ENCODE results near the gene KDM8.

Gene KDM8

DNA sequence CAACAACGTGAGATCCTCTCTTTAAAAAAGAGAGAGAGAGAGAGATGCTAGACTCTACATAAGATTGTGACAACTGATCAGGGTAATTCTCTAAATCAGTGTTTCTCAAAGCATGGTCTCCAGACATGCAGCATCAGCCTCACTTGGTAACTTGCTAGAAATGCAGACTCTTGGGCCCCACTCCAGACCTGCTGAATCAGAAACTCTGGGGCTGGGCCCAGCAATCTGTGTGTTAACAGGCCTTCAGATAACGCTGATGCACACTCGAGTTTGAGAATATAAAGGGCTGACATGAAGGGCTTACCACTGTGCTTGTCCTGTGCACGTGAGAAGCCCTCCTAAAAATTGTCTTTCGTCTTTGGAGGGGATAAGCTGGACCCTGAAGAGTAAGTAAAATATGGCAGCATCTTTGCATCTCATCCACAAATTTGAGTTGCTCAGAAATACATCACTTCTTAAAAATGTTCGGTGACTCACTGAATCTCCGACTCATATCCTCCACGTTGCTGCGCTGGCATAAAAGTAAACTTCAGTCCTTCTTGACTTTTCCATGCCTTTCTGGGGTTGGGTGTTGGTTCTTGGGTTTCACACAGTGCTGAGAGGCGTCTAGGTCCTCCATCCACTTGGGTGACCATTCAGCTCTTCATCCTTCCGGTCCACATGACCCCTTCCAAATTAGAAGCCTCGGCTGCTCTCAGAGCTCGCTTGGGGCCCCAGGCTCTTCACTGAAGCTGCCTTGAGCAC lies 26.1 kb upstream of the KDM8 start:
- Histone ChIP-seq H4K20me1 (ENCODE audit: insufficient read depth) (no peaks in the 10 kb centered on the region), H3K27me3 (ENCODE audit: insufficient read depth, low read depth) (no peaks in the 10 kb centered on the region), H3K36me3 (ENCODE audit: insufficient read depth) (no peaks in the 10 kb centered on the region), H3K9ac (no peak overlapping the region), H3K4me2 (no peak overlapping the region), H3K79me2 (ENCODE audit: insufficient read depth, low read depth) (no peaks in the 10 kb centered on the region), H3K27ac (no peak overlapping the region), H2AFZ (ENCODE audit: low read depth) (no peak overlapping the region), H3K4me1 (ENCODE audit: low read depth, poor library complexity, severe bottlenecking) (peaks cover 11% of the 10 kb centered on the region), H3K4me3 (IDR thresholded peaks at IDR 0.05; ENCODE audit: insufficient read depth, low read depth, low read length) (no peak overlapping the region)
- TF ChIP-seq, protein P1, sequence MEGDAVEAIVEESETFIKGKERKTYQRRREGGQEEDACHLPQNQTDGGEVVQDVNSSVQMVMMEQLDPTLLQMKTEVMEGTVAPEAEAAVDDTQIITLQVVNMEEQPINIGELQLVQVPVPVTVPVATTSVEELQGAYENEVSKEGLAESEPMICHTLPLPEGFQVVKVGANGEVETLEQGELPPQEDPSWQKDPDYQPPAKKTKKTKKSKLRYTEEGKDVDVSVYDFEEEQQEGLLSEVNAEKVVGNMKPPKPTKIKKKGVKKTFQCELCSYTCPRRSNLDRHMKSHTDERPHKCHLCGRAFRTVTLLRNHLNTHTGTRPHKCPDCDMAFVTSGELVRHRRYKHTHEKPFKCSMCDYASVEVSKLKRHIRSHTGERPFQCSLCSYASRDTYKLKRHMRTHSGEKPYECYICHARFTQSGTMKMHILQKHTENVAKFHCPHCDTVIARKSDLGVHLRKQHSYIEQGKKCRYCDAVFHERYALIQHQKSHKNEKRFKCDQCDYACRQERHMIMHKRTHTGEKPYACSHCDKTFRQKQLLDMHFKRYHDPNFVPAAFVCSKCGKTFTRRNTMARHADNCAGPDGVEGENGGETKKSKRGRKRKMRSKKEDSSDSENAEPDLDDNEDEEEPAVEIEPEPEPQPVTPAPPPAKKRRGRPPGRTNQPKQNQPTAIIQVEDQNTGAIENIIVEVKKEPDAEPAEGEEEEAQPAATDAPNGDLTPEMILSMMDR (conservative IDR thresholded peaks at IDR 0.05; ENCODE audit: low read depth, low read length), result no peak

DNA sequence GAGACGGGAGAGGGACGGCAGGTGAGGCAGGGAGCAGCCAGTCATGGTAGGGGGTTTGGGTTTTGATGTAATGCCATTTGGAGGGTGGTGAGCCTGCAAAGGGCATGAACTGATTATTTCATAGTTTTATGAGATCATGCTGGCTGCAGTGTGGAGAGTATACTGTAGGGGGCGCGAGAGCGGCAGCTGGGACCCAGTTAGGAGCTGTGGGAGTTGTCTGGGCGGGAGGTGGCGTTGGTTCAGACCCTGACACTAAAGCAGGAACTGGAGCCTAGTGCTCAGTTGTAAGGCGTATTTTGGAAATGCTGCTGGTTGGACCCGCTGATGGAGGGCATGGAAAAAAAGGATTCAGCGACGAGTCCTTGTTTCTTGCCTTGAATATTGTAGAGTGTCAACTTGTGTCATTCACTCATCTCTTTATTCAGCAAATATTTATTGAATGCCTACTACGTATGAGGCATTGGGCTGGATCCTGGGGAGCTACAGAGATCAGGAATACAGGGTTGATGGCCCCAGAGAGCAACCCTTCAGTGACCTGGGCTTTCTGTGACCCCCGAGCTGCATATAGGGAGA lies 23.7 kb upstream of the KDM8 start:
- Histone ChIP-seq H4K20me1 (ENCODE audit: insufficient read depth) (no peaks in the 10 kb centered on the region), H3K36me3 (ENCODE audit: insufficient read depth) (no peaks in the 10 kb centered on the region), H3K27me3 (ENCODE audit: insufficient read depth, low read depth) (no peaks in the 10 kb centered on the region), H3K27ac (no peak overlapping the region), H3K4me3 (IDR thresholded peaks at IDR 0.05; ENCODE audit: insufficient read depth, low read depth, low read length) (no peak overlapping the region), H3K4me1 (ENCODE audit: low read depth, poor library complexity, severe bottlenecking) (peaks cover 11% of the 10 kb centered on the region), H3K79me2 (ENCODE audit: insufficient read depth, low read depth) (no peaks in the 10 kb centered on the region), H2AFZ (ENCODE audit: low read depth) (peak overlapping the region; percentile 35), H3K9ac (no peak overlapping the region), H3K4me2 (peak overlapping the region; percentile 7; the same call in 1 of the 2 replicates)
- TF ChIP-seq, protein P1 (conservative IDR thresholded peaks at IDR 0.05; ENCODE audit: low read depth, low read length), result peak; percentile 95

- Histone ChIP-seq H3K27me3 (ENCODE audit: insufficient read depth, low read depth) (no peaks in the 10 kb centered on the region), H3K4me1 (ENCODE audit: low read depth, poor library complexity, severe bottlenecking) (peaks cover 11% of the 10 kb centered on the region), H3K4me2 (no peak overlapping the region), H3K9ac (no peak overlapping the region), H3K79me2 (ENCODE audit: insufficient read depth, low read depth) (no peaks in the 10 kb centered on the region), H3K4me3 (IDR thresholded peaks at IDR 0.05; ENCODE audit: insufficient read depth, low read depth, low read length) (no peak overlapping the region), H3K27ac (no peak overlapping the region), H4K20me1 (ENCODE audit: insufficient read depth) (no peaks in the 10 kb centered on the region), H3K36me3 (ENCODE audit: insufficient read depth) (no peaks in the 10 kb centered on the region), H2AFZ (ENCODE audit: low read depth) (no peak overlapping the region)
- TF ChIP-seq, protein P1 (conservative IDR thresholded peaks at IDR 0.05; ENCODE audit: low read depth, low read length), result peak; percentile 30; the same call in 1 of the 2 replicates
These were observed 22.1 kb upstream of the KDM8 start for GRCh38 chr16:27181019-27181790.

DNA sequence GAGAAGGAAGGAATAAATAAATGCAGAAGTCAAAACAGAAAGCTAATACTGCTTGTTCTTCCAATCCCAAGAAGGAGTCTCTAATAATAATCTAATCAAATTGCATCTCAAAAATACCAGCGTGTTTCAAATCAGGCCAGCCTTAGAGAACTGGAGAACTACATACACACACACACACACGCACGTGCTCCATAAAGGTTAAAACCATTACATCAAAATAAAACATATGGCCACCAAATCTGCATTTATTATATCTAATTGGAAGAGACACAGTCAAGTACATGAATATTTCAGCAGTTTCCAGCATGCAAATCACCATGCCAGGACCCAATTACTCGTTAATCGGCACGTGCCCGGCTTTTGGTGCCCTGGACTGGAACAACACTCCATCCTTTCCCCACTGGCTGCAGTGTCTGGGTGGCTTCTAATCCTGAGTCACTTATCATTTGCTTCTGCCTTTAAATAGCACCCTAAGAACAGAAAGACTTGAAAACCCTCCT lies 20.4 kb upstream of the KDM8 start:
- H3K36me3 ChIP-seq (ENCODE audit: insufficient read depth), result no peaks in the 10 kb centered on the region
- H3K79me2 ChIP-seq (ENCODE audit: insufficient read depth, low read depth), result no peaks in the 10 kb centered on the region
- no peaks in the 10 kb centered on the region for H3K27me3 ChIP-seq (ENCODE audit: insufficient read depth, low read depth)
- no peak overlapping the region for H2AFZ ChIP-seq (ENCODE audit: low read depth)
- peaks cover 11% of the 10 kb centered on the region for H3K4me1 ChIP-seq (ENCODE audit: low read depth, poor library complexity, severe bottlenecking)
- H3K27ac ChIP-seq, result no peak overlapping the region
- no peak overlapping the region for H3K4me2 ChIP-seq
- no peak overlapping the region for H3K9ac ChIP-seq
- TF ChIP-seq, protein P1 (conservative IDR thresholded peaks at IDR 0.05; ENCODE audit: low read depth, low read length), result no peak
- H3K4me3 ChIP-seq (IDR thresholded peaks at IDR 0.05; ENCODE audit: insufficient read depth, low read depth, low read length), result no peak overlapping the region
- H4K20me1 ChIP-seq (ENCODE audit: insufficient read depth), result no peaks in the 10 kb centered on the region

Data from KMS-11 (cell line).